NOMO-1 treated with DMSO at 0.1 percent for 48 hours (cell line): ENCODE results near the gene ZNF480.
A peak's percentile ranks its signal among the peaks of the same experiment; 100 is the strongest.
"Not testable (repeated sequence)": the region's sequence is repeated elsewhere in the genome, so short reads cannot be mapped to it uniquely, and the experiment has no call there.

ENCODE experiments used
- DNase-seq: peaks from one replicate; lab custom pipeline; 2025; ENCODE audit not compliant: unreplicated experiment; lab: John Stamatoyannopoulos, UW

Gene ZNF480

DNA sequence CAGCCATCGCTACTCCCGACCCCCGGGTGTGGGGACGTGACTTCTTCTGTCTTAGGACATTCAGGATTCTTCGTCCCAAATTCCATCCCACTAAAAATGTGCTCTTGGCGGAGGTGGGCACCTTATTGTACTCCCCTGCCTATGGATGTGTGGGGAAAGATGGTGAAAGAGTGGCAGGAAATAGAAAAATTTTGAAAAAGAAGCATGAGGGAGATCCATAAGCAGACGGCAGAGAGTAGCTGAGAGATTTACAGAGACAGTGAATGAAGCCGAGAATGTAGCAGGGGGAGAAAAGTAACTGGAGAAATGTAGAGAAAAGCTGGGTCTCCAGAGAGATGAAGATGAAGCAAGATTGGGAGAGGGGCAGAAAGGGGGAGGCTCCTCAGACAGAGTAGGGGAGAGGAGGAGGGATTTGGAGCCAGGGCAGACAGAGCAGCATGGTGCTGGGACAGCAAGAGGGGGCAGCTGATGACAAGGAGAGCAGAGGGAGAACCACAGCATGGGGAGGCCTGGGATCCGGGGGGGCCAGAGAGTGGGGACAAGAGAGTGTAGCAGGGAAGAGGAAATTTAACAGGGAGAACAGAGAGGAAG, 39.9 kb downstream of the ZNF480 start:
- no peak for DNase-seq

DNA sequence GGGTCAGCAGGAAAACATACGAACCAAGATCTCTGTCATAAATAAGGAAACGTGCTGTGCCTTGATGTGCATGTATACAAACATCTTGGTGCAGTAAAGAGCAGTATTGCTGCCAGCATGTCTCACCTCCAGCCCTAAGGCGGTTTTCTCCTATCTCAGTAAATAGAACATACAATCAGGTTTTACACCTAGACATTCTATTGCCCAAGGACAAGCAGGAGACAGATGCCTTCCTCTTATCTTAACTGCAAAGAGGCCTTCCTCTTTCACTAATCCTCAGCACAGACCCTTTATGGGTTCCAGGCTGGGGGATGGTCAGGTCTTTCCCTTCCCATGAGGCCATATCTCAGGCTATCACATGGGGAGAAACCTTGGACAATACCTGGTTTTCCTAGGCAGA, 42.1 kb downstream of the ZNF480 start:
- DNase-seq, result not testable (repeated sequence)

DNA sequence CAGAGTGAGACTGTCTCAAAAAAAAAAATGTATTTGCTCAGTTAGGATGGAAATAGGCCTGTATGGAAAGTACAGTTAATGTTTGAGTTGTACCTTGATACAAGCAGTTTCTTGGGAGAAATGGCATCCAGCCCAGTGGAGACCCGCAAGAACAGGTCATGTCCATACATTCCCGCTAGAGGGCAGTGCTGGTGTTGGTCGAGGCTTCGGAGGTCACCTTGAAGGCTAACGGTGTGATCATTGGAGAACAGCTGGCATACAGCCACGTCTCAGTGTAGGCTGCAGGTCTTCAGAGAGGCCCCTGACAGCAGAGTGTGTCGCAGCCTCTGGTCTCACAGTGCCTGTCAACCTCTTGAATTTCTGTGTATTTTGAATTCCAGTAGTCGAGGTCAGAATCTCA, 46.6 kb downstream of the ZNF480 start:
- peak; percentile 22 for DNase-seq

DNA sequence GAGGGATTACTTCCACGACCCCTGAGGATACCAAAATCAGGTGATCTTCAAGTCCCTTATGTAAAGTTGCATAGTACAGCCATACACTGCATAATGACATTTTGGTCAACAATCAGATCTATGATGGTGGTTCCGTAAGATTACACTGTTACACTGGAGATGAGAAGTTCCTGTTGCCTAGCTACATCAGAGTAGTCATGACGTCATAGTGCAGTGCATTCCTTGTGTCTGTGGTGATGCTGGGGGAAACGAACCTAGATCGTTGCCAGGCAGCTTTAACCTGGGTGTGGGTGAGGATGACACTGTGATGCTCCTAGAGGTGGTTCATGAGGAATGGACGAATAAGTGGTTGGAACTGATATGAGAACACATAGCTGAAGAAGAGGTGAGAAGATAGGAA, 48.2 kb downstream of the ZNF480 start:
- DNase-seq, result no peak

DNA sequence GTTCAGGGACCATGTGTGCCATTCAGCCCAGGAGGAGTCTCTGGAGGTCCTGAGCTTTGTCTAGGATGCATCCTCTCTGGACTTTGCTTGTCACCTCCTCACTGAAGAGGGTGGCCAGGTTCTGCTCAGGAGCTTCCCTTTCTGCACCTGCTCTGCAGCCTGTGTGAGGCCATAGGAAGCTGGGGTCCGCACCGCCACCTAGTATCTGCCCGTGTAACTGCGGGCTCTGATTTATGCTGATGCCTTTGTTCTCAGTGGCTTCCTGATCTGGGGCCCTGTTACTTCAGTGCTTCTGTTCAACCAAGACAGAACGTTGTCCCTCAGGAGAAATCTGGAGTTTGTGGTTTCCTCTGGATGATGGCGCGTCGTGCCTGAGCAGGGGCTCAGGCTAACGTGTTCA, 54.5 kb downstream of the ZNF480 start:
- DNase-seq, result no peak

DNA sequence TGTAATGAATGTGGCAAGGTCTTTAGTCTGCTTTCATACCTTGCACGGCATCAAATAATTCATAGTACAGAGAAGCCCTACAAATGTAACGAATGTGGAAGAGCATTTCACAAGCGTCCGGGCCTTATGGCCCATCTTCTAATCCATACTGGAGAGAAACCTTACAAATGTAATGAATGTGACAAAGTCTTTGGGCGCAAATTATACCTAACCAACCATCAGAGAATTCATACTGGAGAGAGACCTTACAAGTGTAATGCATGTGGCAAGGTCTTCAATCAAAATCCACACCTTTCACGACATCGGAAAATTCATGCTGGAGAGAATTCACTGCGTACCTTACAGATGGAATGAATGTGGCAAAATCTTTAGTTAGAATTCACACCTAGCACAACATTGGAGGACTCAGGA, 69.5 kb downstream of the ZNF480 start:
- no peak for DNase-seq

DNA sequence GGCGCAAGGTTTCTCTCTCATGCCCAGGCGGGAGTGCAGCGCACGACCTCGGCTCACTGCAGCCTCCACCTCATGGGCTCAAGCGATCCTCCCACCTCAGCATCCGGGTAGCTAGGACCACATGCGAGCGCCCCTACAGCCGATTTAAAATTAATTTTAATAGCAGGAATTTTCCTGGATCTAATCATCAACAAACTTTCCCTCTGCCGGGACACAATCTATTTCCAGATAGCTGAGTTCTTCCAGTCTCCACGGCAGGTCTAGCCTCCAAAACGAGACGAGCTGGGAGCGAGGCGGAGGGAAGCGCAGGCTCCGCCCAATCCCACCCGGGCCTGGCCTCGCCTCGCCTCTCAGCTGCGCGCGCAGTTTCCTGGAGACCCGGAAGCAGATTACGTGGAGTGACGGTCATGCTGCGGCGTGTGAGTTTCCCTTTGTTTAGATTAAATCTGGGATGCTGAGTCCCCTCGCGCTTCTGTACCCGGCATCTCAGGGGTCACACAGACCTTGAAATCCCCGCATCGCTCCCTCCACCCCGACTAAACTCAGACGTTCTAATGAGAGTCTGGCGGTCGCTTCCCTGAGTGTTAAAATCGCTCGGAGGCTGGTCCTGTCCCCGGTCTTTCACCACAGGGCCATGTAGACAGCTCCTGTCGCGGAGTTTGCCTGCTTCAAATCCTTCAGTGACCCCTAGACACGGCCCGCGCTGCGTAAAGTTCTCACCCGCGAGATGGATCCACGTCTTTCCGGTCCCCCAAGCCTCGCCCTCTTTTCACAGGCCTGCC, 72.8 kb downstream of the ZNF480 start, which contains the start of gene ZNF880:
Gene ZNF880 (plus strand): TSS at position 365 of the 782 bp plus-strand sequence. CDS start 43 bp downstream, at position 408.
- DNase-seq, result no peak

DNA sequence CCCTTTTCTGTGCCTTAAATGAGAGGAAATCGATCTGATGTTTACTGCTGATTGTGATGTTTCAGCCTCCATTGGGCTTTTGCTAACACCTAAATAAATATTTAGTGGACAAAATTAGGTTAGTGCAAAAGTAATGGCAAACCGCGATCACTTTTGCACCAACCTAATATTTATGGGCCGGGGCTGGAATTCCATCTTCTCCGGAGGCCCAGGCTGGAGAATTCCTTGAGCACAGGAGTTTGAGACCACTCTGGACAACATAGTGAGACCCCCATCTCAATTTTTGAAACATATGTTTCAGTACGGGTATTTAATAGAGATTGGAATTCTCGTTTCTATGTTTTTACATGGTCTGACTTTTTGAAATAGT, 73.4 kb downstream of the ZNF480 start:
- no peak for DNase-seq
